Measurements from ENCODE around the gene PARP11.
A peak's percentile ranks its signal among the peaks of the same experiment; 100 is the strongest.

Gene PARP11

GRCh38 chr12:3821441-3821840, 51.8 kb downstream of the PARP11 start:
- DNase-seq (ENCODE audit: low read depth in 2 of 2) = no peak

GRCh38 chr12:3820122-3820521, 53.1 kb downstream of the PARP11 start:
- no peak for DNase-seq (ENCODE audit: low read depth in 2 of 2)

- no peak for DNase-seq (ENCODE audit: low read depth in 2 of 2)
These were observed 56.9 kb downstream of the PARP11 start for GRCh38 chr12:3816266-3816665.

- DNase-seq (ENCODE audit: low read depth in 2 of 2) = no peak
These were observed 58.0 kb downstream of the PARP11 start for GRCh38 chr12:3815094-3815766.

- DNase-seq (ENCODE audit: low read depth in 2 of 2) = no peak
These were observed 62.7 kb downstream of the PARP11 start for GRCh38 chr12:3810540-3810939.

GRCh38 chr12:3810016-3810370, 63.2 kb downstream of the PARP11 start:
- DNase-seq (ENCODE audit: low read depth in 2 of 2) = no peak

- DNase-seq (ENCODE audit: low read depth in 2 of 2) = no peak
These were observed 63.7 kb downstream of the PARP11 start for GRCh38 chr12:3809357-3810015.

- DNase-seq (ENCODE audit: low read depth in 2 of 2) = no peak
These were observed 68.1 kb downstream of the PARP11 start for GRCh38 chr12:3805077-3805476.

GRCh38 chr12:3803865-3804472, 69.2 kb downstream of the PARP11 start:
- peak; percentile 35 to 49 for DNase-seq (ENCODE audit: low read depth in 2 of 2)

GRCh38 chr12:3802721-3803120, 70.5 kb downstream of the PARP11 start:
- no peak for DNase-seq (ENCODE audit: low read depth in 2 of 2)

GRCh38 chr12:3797531-3798048, 75.6 kb downstream of the PARP11 start:
- no peak for DNase-seq (ENCODE audit: low read depth in 2 of 2)

- no peak for DNase-seq (ENCODE audit: low read depth in 2 of 2)
These were observed 77.6 kb downstream of the PARP11 start for GRCh38 chr12:3795492-3796133.

- no peak for DNase-seq (ENCODE audit: low read depth in 2 of 2)
These were observed 78.1 kb downstream of the PARP11 start for GRCh38 chr12:3795066-3795465.

GRCh38 chr12:3792623-3793288, 80.4 kb downstream of the PARP11 start:
- no peak for DNase-seq (ENCODE audit: low read depth in 2 of 2)

GRCh38 chr12:3791256-3791874, 81.8 kb downstream of the PARP11 start:
- DNase-seq (ENCODE audit: low read depth in 2 of 2) = no peak

GRCh38 chr12:3790642-3791041, 82.6 kb downstream of the PARP11 start:
- no peak for DNase-seq (ENCODE audit: low read depth in 2 of 2)

GRCh38 chr12:3789838-3790237, 83.4 kb downstream of the PARP11 start:
- DNase-seq (ENCODE audit: low read depth in 2 of 2) = no peak

- DNase-seq (ENCODE audit: low read depth in 2 of 2) = no peak
These were observed 95.9 kb downstream of the PARP11 start for GRCh38 chr12:3777206-3777809.

- DNase-seq (ENCODE audit: low read depth in 2 of 2) = no peak
These were observed 97.7 kb downstream of the PARP11 start for GRCh38 chr12:3775385-3776035.

- DNase-seq (ENCODE audit: low read depth in 2 of 2) = no peak
These were observed 100.8 kb downstream of the PARP11 start for GRCh38 chr12:3772380-3772779.

GRCh38 chr12:3771853-3772252, 101.3 kb downstream of the PARP11 start:
- no peak for DNase-seq (ENCODE audit: low read depth in 2 of 2)

Measured in stimulated activated CD8-positive, alpha-beta memory T cell treated with anti-CD3 and anti-CD28 coated beads, Interleukin-2, amount 100 ng/mL, for 1 hour (primary cell).